Kasumi-1 (cell line): ENCODE data around the gene PRLR.

Source experiments
- DNase-seq, 2 experiments: peaks; one replicate each; lab custom pipeline; 2025; lab: John Stamatoyannopoulos, UW

The PRLR gene

GRCh38 chr5:35159370-35159742, 70.9 kb downstream of the PRLR start:
- DNase-seq = no peak

- no peak for DNase-seq
Measured at GRCh38 chr5:35158622-35159369, 71.5 kb downstream of the PRLR start.

- no peak for DNase-seq
Measured at GRCh38 chr5:35158204-35158603, 72.1 kb downstream of the PRLR start.

- DNase-seq = peak in 1 of 2 experiments; percentile 2
Measured at GRCh38 chr5:35153375-35153932, 76.8 kb downstream of the PRLR start.

GRCh38 chr5:35152733-35153132, 77.6 kb downstream of the PRLR start:
- DNase-seq = no peak

- DNase-seq = no peak
Measured at GRCh38 chr5:35151146-35151920, 79.0 kb downstream of the PRLR start.

GRCh38 chr5:35149041-35149440, 81.2 kb downstream of the PRLR start:
- DNase-seq = no peak

- no peak for DNase-seq
Measured at GRCh38 chr5:35146406-35146805, 83.9 kb downstream of the PRLR start.

GRCh38 chr5:35145691-35146317, 84.5 kb downstream of the PRLR start:
- no peak for DNase-seq

GRCh38 chr5:35145012-35145411, 85.3 kb downstream of the PRLR start:
- DNase-seq = no peak

GRCh38 chr5:35143841-35144240, 86.4 kb downstream of the PRLR start:
- DNase-seq = no peak

GRCh38 chr5:35141739-35142138, 88.5 kb downstream of the PRLR start:
- DNase-seq = no peak

- no peak for DNase-seq
Measured at GRCh38 chr5:35138232-35138631, 92.1 kb downstream of the PRLR start.

GRCh38 chr5:35136386-35136785, 93.9 kb downstream of the PRLR start:
- peak in 1 of 2 experiments; percentile 4 for DNase-seq

GRCh38 chr5:35135239-35135700, 95.0 kb downstream of the PRLR start:
- DNase-seq = no peak

- no peak for DNase-seq
Measured at GRCh38 chr5:35134278-35135030, 95.8 kb downstream of the PRLR start.

GRCh38 chr5:35133186-35133585, 97.1 kb downstream of the PRLR start:
- no peak for DNase-seq

- no peak for DNase-seq
Measured at GRCh38 chr5:35131723-35132122, 98.6 kb downstream of the PRLR start.

- DNase-seq = no peak
Measured at GRCh38 chr5:35129921-35130485, 100.3 kb downstream of the PRLR start.

GRCh38 chr5:35129276-35129675, 101.0 kb downstream of the PRLR start:
- no peak for DNase-seq

GRCh38 chr5:35127006-35127405, 103.3 kb downstream of the PRLR start:
- no peak for DNase-seq
